NT2/D1 (cell line): ENCODE measurements around the gene LPO.

Experiments
- DNase-seq: peaks from one replicate; pipeline ENCODE4 v3.0.0-alpha.2; 2011; ENCODE audit warnings: low read depth, low spot score
- H3K27me3 ChIP-seq: 2 replicates; pipeline ENCODE4 v1.6.0; 2011; ENCODE audit warnings: mild to moderate bottlenecking; ENCODE audit not compliant: insufficient read length, insufficient read depth
- H3K36me3 ChIP-seq: 2 replicates; pipeline ENCODE4 v1.6.1; 2011; ENCODE audit warnings: mild to moderate bottlenecking, low read length, mixed read lengths; ENCODE audit not compliant: insufficient read depth, insufficient read length
- H3K4me1 ChIP-seq: 2 replicates; pipeline ENCODE4 v1.5.1; 2011; ENCODE audit not compliant: insufficient read depth, insufficient read length
- H3K4me3 ChIP-seq: 2 replicates; pipeline ENCODE4 v1.5.1; 2011; ENCODE audit warnings: low read depth; ENCODE audit not compliant: insufficient read length
- H3K9ac ChIP-seq: 2 replicates; pipeline ENCODE4 v1.6.0; 2011; ENCODE audit warnings: low read depth; ENCODE audit not compliant: insufficient read length
- H3K9me3 ChIP-seq: 2 replicates; pipeline ENCODE4 v1.5.1; 2011; ENCODE audit warnings: mild to moderate bottlenecking, low read length; ENCODE audit not compliant: insufficient read depth
- SUZ12 ChIP-seq: IDR thresholded peaks from 2 replicates; pipeline ENCODE4 v1.6.1; 2011; ENCODE audit not compliant: insufficient read length, insufficient read depth; ENCODE audit errors: extremely low read depth
- YY1 ChIP-seq: IDR thresholded peaks from 2 replicates; pipeline ENCODE4 v1.6.1; 2011; ENCODE audit not compliant: insufficient read length, insufficient read depth
- ZNF274 ChIP-seq: IDR thresholded peaks from 2 replicates; pipeline ENCODE4 v1.6.1; 2011; ENCODE audit warnings: mild to moderate bottlenecking, low read depth, low read length

Gene LPO

DNA sequence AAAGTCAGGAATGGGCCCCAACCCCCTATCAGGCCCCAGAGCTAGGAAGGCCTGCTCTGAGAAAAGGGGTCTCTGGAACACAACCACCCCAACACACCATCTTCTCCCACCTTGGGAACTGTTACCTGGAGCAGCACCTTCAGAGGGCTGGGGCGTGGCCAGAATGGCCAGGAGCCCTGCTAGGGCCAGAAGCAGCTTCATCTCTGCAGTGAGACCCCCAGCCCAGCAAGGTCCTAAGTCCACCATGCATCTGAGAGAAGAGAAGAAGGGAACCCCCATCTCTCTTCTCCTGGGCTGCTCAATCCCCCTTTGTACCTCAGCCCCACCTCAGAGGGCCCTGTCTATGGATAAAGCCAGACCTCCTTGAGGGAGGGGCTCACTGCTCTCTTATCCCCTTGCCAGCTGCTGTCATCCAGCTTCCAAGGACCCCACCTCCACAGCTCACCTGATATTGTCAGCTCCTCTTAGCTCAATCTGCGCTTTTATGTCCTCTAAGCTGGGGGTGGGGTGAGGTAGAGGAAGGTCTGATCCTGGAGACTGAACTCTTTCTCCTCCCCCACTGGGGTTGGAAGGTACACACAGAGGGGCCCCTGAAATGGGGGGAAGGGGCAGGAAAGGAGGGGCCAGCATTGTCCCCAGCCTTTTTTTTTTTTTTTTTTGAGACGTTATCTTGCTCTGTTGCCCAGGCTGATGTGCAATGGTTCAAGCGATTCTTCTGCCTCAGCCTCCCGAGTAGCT lies 42.3 kb downstream of the LPO start, which contains the start of gene MPO:
TSS of gene MPO (minus strand) at position 456 of the 738 bp plus-strand sequence. CDS start at position 279, 177 bp downstream.
- TF ChIP-seq YY1 = no peak
- TF ChIP-seq SUZ12 = no peak
- no peak for TF ChIP-seq ZNF274
- H3K9me3 ChIP-seq = no peaks in the 10 kb centered on the region
- no peak within 1 kb of the TSS for H3K9ac ChIP-seq
- H3K4me3 ChIP-seq = no peak within 1 kb of the TSS
- H3K4me1 ChIP-seq = peaks cover 7% of the 10 kb centered on the region
- DNase-seq = no peak
- H3K27me3 ChIP-seq = no peaks in the 10 kb centered on the region
- H3K36me3 ChIP-seq = no peaks in the 10 kb centered on the region

DNA sequence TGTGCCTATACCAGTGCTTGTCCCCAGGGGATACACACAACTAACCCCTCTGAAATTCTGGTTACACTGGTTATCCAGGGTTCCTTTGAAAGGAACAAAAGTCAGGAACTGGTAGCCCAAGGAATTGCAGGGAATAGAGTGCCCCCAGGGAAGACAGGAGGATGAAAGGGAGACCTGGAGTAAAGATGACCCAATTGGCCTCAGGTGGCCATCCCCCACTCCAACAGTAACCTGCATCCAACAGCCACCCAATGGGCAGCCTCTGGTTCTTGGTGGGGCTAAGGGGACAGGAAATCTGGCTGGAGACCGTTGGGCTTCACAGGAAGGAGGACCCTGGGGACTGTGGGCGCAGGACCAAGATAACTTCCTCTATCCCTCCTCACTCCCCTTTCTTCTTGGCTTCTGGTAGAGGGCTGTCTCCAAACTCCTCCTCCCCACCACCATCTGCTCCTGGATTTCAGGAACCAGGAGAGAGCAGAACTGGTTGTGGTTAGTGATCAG lies 43.2 kb downstream of the LPO start:
- no peaks in the 10 kb centered on the region for H3K36me3 ChIP-seq
- no peaks in the 10 kb centered on the region for H3K9me3 ChIP-seq
- no peak for DNase-seq
- H3K27me3 ChIP-seq = no peaks in the 10 kb centered on the region
- no peak overlapping the region for H3K9ac ChIP-seq
- H3K4me3 ChIP-seq = no peak overlapping the region
- H3K4me1 ChIP-seq = peaks cover 7% of the 10 kb centered on the region
- TF ChIP-seq SUZ12 = no peak
- no peak for TF ChIP-seq ZNF274
- no peak for TF ChIP-seq YY1

DNA sequence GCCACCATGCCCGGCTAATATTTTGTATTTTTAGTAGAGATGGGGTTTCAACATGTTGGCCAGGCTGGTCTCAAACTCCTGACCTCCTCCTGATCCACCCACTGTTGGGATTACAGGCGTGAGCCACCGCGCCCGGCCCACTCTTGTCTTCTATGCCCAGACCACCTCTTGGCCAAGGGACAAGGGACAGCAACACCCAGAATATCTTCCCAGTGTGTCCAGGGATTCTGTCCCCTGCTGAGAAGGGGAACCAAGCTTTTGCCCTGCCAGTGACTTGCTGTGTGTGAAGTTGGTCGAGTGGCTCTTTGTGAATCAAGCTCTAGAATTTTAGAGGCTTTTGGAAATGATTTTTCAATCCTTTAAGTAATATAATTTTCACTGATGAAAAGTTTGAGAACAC lies 44.1 kb downstream of the LPO start:
- Histone ChIP-seq H3K4me3 (no peak overlapping the region), H3K27me3 (no peaks in the 10 kb centered on the region), H3K36me3 (no peaks in the 10 kb centered on the region), H3K9ac (no peak overlapping the region), H3K9me3 (no peaks in the 10 kb centered on the region), H3K4me1 (peaks cover 7% of the 10 kb centered on the region)
- DNase-seq = no peak
- TF ChIP-seq YY1 = no peak
- TF ChIP-seq ZNF274 = no peak
- no peak for TF ChIP-seq SUZ12

DNA sequence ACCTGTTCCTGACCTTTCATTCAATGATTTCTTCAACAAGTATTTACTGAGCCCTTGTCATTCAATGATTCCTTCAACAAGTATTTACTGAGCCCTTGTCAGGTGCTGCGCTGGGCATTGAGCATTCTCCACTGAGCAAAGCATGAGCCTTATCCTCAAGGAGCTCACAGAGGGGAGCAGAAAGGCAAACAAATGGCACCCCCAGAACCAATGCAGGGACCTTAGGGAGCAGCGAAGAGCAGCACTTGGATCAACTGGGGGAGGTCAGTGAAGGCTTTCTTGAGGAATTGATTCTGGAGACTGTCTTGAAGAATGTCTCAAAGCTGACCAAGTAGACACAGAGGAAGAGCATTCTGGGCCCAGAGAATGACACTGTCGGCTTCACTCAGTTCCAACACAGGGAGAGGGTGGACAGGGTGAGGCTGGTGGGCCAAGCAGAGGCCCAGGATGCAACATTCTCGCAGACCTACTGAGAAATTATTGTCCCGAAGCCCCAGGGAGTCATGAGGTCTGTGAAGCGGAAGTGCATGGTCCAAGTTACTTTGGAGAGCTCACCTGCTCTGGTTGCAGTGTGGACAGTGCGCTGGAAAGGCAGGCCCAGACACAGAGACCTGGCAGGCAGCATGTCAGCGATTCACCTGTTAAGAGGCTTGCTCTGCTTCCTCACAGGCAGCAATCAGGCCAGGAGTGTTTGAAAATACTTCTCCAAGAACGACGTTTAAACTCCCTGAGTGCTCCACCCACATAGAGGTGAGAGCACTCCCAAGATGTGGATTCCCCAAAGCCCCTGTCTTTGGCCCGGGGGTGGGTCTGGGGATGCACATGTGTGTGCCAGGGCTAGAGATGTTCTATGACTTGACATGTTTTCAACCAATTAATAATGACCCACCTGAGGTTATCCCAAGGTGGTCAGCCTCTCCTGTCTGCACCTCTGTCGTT lies 45.6 kb downstream of the LPO start:
- no peak for TF ChIP-seq ZNF274
- no peak for TF ChIP-seq SUZ12
- TF ChIP-seq YY1 = no peak
- Histone ChIP-seq H3K9ac (no peak overlapping the region), H3K4me1 (peaks cover 7% of the 10 kb centered on the region), H3K9me3 (no peaks in the 10 kb centered on the region), H3K4me3 (no peak overlapping the region), H3K36me3 (no peaks in the 10 kb centered on the region), H3K27me3 (no peaks in the 10 kb centered on the region)
- DNase-seq = no peak

DNA sequence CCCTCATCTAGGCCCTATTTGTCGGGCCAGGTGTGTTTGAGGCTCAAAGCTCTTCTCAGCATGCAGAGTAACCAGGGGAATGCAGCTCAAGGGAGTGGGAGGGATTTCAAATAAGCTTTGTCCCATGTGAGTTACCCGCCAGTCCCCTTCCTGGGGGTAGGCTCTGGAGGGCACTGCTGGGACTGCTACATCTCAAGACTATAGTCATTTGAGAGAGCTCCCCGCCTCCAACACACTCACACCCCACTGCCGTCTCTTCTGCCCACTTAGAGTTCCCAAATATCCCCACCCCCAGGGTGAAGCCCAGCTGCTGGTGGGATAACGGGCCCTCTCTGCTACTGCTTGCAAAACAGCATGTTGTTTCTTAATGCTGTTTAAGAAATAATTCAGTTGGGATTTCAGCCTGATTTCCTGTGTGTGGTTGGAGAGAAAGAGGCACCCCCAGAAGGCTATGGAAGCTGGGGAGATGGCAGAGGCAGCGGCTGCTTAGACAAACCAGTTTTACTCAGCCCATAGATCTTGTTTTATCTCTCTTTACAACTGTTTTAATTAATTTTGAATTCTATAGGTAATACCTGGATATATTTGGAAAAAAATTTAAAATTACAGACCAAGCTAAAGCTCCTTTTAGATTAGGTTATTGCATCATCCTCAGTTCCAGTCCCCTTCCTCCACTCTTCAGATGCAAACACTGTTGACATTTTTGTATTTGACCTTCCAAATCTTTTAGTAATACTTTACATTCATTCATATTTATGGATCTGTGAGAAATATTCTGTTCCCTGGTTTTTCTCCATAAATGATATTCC lies 46.4 kb downstream of the LPO start:
- Histone ChIP-seq H3K4me3 (no peak overlapping the region), H3K9ac (no peak overlapping the region), H3K27me3 (no peaks in the 10 kb centered on the region), H3K4me1 (peaks cover 7% of the 10 kb centered on the region), H3K9me3 (no peaks in the 10 kb centered on the region), H3K36me3 (no peaks in the 10 kb centered on the region)
- DNase-seq = no peak
- TF ChIP-seq YY1 (no peak), SUZ12 (no peak), ZNF274 (no peak)

DNA sequence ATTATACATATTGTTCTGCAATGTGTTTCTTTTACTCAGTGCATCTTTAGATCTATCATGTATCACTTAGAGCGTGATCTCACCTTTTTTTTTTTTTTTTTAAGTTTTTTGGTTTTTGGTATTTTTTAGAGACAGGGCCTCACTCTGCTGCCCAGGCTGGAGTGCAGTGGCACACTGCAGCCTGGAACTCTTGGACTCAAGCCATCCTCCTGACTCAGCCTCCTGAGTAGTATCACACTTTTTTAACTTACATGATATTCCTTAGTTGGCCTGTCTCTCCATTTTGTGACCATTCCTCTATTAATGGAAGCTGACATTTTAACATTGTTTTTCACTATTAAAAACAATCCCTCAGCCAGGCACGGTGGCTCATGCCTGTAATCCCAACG lies 47.0 kb downstream of the LPO start:
- Histone ChIP-seq H3K9me3 (no peaks in the 10 kb centered on the region), H3K27me3 (no peaks in the 10 kb centered on the region), H3K4me3 (no peak overlapping the region), H3K9ac (no peak overlapping the region), H3K4me1 (peaks cover 7% of the 10 kb centered on the region), H3K36me3 (no peaks in the 10 kb centered on the region)
- no peak for DNase-seq
- TF ChIP-seq YY1 (no peak), SUZ12 (no peak), ZNF274 (no peak)
